H54 (cell line): ENCODE data around the gene TBXAS1.
A peak's percentile ranks its signal among the peaks of the same experiment; 100 is the strongest.

Experiments
- DNase-seq: peaks from one replicate; pipeline ENCODE4 v3.0.0; 2011; ENCODE audit warnings: low spot score, mixed read lengths; ENCODE audit not compliant: insufficient read length
- FAIRE-seq: peaks from 3 replicates; lab custom pipeline; 2011; peaks lifted over from hg19 to GRCh38; lab: Jason Lieb, UNC
- POLR2A ChIP-seq: IDR thresholded peaks from 2 replicates; pipeline ENCODE4 v1.6.1; 2011; ENCODE audit warnings: low read depth, mild to moderate bottlenecking, low read length

The TBXAS1 gene

GRCh38 chr7:139992353-139993044 lies 163.4 kb downstream of the TBXAS1 start:
- FAIRE-seq (no peak), DNase-seq (no peak)
- TF ChIP-seq POLR2A, result no peak

- TF ChIP-seq POLR2A, result no peak
- FAIRE-seq (no peak), DNase-seq (no peak)
These were observed 164.1 kb downstream of the TBXAS1 start for GRCh38 chr7:139993169-139993568.

- no peak for TF ChIP-seq POLR2A
- no peak for DNase-seq
- FAIRE-seq, result no peak
These were observed 164.5 kb downstream of the TBXAS1 start for GRCh38 chr7:139993592-139993991.

- FAIRE-seq, result no peak
- DNase-seq, result no peak
- no peak for TF ChIP-seq POLR2A
These were observed 165.3 kb downstream of the TBXAS1 start for GRCh38 chr7:139994356-139994755.

GRCh38 chr7:139995017-139995915 lies 166.2 kb downstream of the TBXAS1 start:
- DNase-seq, result peak; percentile 51
- no peak for TF ChIP-seq POLR2A
- no peak for FAIRE-seq

GRCh38 chr7:139998572-139998971 lies 169.5 kb downstream of the TBXAS1 start:
- no peak for FAIRE-seq
- no peak for TF ChIP-seq POLR2A

GRCh38 chr7:139999516-139999915 lies 170.5 kb downstream of the TBXAS1 start:
- TF ChIP-seq POLR2A, result no peak
- DNase-seq (no peak), FAIRE-seq (no peak)

More at GRCh38 chr7:139998572-139998971, 169.5 kb downstream of the TBXAS1 start:
- no peak for DNase-seq

- no peak for TF ChIP-seq POLR2A
- FAIRE-seq (no peak), DNase-seq (no peak)
These were observed 171.7 kb downstream of the TBXAS1 start for GRCh38 chr7:140000666-140001268.

- FAIRE-seq, result no peak
- TF ChIP-seq POLR2A, result no peak
- DNase-seq, result peak; percentile 52
These were observed 174.9 kb downstream of the TBXAS1 start for GRCh38 chr7:140003913-140004382.

- FAIRE-seq (no peak), DNase-seq (no peak)
- TF ChIP-seq POLR2A, result no peak
These were observed 175.6 kb downstream of the TBXAS1 start for GRCh38 chr7:140004672-140005071.

- no peak for DNase-seq
- TF ChIP-seq POLR2A, result no peak
- FAIRE-seq, result no peak
These were observed 176.3 kb downstream of the TBXAS1 start for GRCh38 chr7:140005341-140005740.

- TF ChIP-seq POLR2A, result no peak
- FAIRE-seq (no peak), DNase-seq (peak; percentile 53)
These were observed 176.9 kb downstream of the TBXAS1 start for GRCh38 chr7:140005754-140006503.

- DNase-seq (no peak), FAIRE-seq (no peak)
- TF ChIP-seq POLR2A, result no peak
These were observed 177.5 kb downstream of the TBXAS1 start for GRCh38 chr7:140006600-140006999.
